Liver (tissue), 9 donors: ENCODE measurements around the gene SEMA6D. TPM values are rescaled to one million over a fixed set of nuclear protein-coding genes. Genes with fewer than 3 reads are reported as not detected.

Experiments used
- DNase-seq: peaks from one replicate; pipeline ENCODE4 v3.0.0-alpha.2; 2017; ENCODE audit warnings: low spot score
- H3K27ac ChIP-seq, 2 donors: one replicate each; pipeline ENCODE4 v1.7.0; 2013; ENCODE audit warnings: inconsistent platforms in 2 of 2, low read length in 2 of 2, control low read depth in 1 of 2, low read depth in 1 of 2, mild to moderate bottlenecking in 1 of 2
- H3K27me3 ChIP-seq, 4 donors: one replicate each; pipeline versions ENCODE4 v1.6.1 to v1.7.0; 2013; ENCODE audit warnings: low read length in 3 of 4, inconsistent platforms in 1 of 4, mild to moderate bottlenecking in 1 of 4, moderate library complexity in 1 of 4; ENCODE audit not compliant: control insufficient read depth in 4 of 4, insufficient read depth in 4 of 4
- H3K36me3 ChIP-seq, 4 donors: one replicate each; pipeline versions ENCODE4 v1.6.1 to v1.7.0; 2013; ENCODE audit warnings: low read length in 3 of 4, mild to moderate bottlenecking in 3 of 4, low read depth in 1 of 4, moderate library complexity in 1 of 4; ENCODE audit not compliant: control insufficient read depth in 4 of 4, insufficient read depth in 3 of 4
- H3K4me1 ChIP-seq, 4 donors: one replicate each; pipeline versions ENCODE4 v1.6.1 to v1.7.0; 2013; ENCODE audit warnings: low read length in 3 of 4, mild to moderate bottlenecking in 3 of 4, moderate library complexity in 1 of 4; ENCODE audit not compliant: control insufficient read depth in 4 of 4, insufficient read depth in 4 of 4
- H3K4me3 ChIP-seq, 3 donors: one replicate each; pipeline versions ENCODE4 v1.6.1 to v1.7.0; 2013; ENCODE audit warnings: low read length in 3 of 3, control low read depth in 1 of 3, low read depth in 1 of 3, mild to moderate bottlenecking in 1 of 3
- H3K9ac ChIP-seq, 2 donors: one replicate each; pipeline ENCODE4 v1.7.0; 2013; ENCODE audit warnings: low read length in 2 of 2, mild to moderate bottlenecking in 2 of 2, moderate library complexity in 2 of 2, control low read depth in 1 of 2, low read depth in 1 of 2
- H3K9me3 ChIP-seq, 4 donors: one replicate each; pipeline versions ENCODE4 v1.6.1 to v1.7.0; 2013; ENCODE audit warnings: low read length in 3 of 4; ENCODE audit not compliant: control insufficient read depth in 4 of 4
- EGR1 ChIP-seq, 2 donors: IDR thresholded peaks; 2 replicates each; pipeline ENCODE4 v1.6.1; 2016 to 2018; ENCODE audit warnings: antibody characterized with exemption in 2 of 2, low read depth in 2 of 2
- FOXA1 ChIP-seq: IDR thresholded peaks from 2 replicates; pipeline ENCODE4 v1.6.1; 2016; ENCODE audit warnings: antibody characterized with exemption
- GABPA ChIP-seq, 2 donors: IDR thresholded peaks in 1 of 2; conservative IDR thresholded peaks in 1 of 2; 2 replicates each; pipeline ENCODE4 v1.6.1; 2016; ENCODE audit warnings: antibody characterized with exemption in 2 of 2, mild to moderate bottlenecking in 1 of 2, moderate library complexity in 1 of 2
- HNF4A ChIP-seq, 2 donors: conservative IDR thresholded peaks; 2 replicates each; pipeline ENCODE4 v1.6.1; 2016; ENCODE audit warnings: antibody characterized with exemption in 2 of 2, mild to moderate bottlenecking in 2 of 2
- HNF4G ChIP-seq: IDR thresholded peaks from 2 replicates; pipeline ENCODE4 v1.6.1; 2016; ENCODE audit warnings: antibody characterized with exemption
- JUND ChIP-seq, 2 donors: IDR thresholded peaks; 2 replicates each; pipeline ENCODE4 v1.6.1; 2016; ENCODE audit warnings: antibody characterized with exemption in 2 of 2
- NR2F2 ChIP-seq: IDR thresholded peaks from 2 replicates; pipeline ENCODE4 v1.6.1; 2016; ENCODE audit warnings: antibody characterized with exemption
- RAD21 ChIP-seq, 2 donors: IDR thresholded peaks; 2 replicates each; pipeline ENCODE4 v1.6.1; 2016; ENCODE audit warnings: antibody characterized with exemption in 2 of 2, mild to moderate bottlenecking in 2 of 2
- RXRA ChIP-seq, 2 donors: IDR thresholded peaks; 2 replicates each; pipeline ENCODE4 v1.6.1; 2017 to 2018; ENCODE audit warnings: antibody characterized with exemption in 2 of 2, mild to moderate bottlenecking in 1 of 2
- SP1 ChIP-seq: IDR thresholded peaks from 2 replicates; pipeline ENCODE4 v1.6.1; 2018; ENCODE audit warnings: antibody characterized with exemption, mild to moderate bottlenecking
- TAF1 ChIP-seq: conservative IDR thresholded peaks from 2 replicates; pipeline ENCODE4 v1.6.1; 2016; ENCODE audit warnings: antibody characterized with exemption, mild to moderate bottlenecking
- YY1 ChIP-seq: IDR thresholded peaks from 2 replicates; pipeline ENCODE4 v1.6.1; 2016; ENCODE audit warnings: antibody characterized with exemption, mild to moderate bottlenecking
- WGBS: extraction: QIAGEN DNeasy Blood & Tissue Kit; methylation state at CpG from one replicate; pipeline ENCODE4 v1.1.7; 2013; 5-methylcytosine and 5-hydroxymethylcytosine counted together
- polyA plus RNA-seq, 2 donors: library from polyadenylated mRNA; stranded (reverse) in 1 of 2; unstranded in 1 of 2; fragments of 200-250 nt in 1 of 2; fragments of >200 nt in 1 of 2; fragmentation: Nextera tagmentation in 1 of 2; extraction: Ambion mirVana in 1 of 2; gene quantifications; one replicate each; pipeline versions ENCODE4 v1.2.1 to v1.2.3, GENCODE V29; 2013 to 2015
- total RNA-seq, 2 donors: library from RNA; depleted of rRNA; stranded (reverse); fragments of >200 nt; gene quantifications; one replicate each; pipeline ENCODE4 v1.2.3, GENCODE V29; 2014
- TF ChIP-seq, protein P1 (sequence below): fragments of 150-350 bp; IDR thresholded peaks from 2 replicates; pipeline ENCODE4 v1.5.1; 2017; ENCODE audit warnings: improper control_type of control experiment, low read depth, low read length; ENCODE audit not compliant: missing input control
- TF ChIP-seq, protein P2 (sequence below): IDR thresholded peaks from 2 replicates; pipeline ENCODE4 v1.6.1; 2016; ENCODE audit warnings: antibody characterized with exemption
- TF ChIP-seq, protein P3 (sequence below): IDR thresholded peaks from 2 replicates; pipeline ENCODE4 v1.6.1; 2016; ENCODE audit warnings: antibody characterized with exemption
- TF ChIP-seq, protein P4 (sequence below): IDR thresholded peaks from 2 replicates; pipeline ENCODE4 v1.6.1; 2016; ENCODE audit warnings: antibody characterized with exemption, mild to moderate bottlenecking
- TF ChIP-seq, protein P5 (sequence below): IDR thresholded peaks from 2 replicates; pipeline ENCODE4 v1.6.1; 2016; ENCODE audit warnings: antibody characterized with exemption
- donor health status: healthy.
- donor health status: healthy.
- donor health status: healthy.
- donor health status: healthy.
- donor health status: healthy.

Gene SEMA6D
- total and polyA plus RNA-seq, 4 donors: 1.0 to 4.5 (median 3.1) TPM

DNA sequence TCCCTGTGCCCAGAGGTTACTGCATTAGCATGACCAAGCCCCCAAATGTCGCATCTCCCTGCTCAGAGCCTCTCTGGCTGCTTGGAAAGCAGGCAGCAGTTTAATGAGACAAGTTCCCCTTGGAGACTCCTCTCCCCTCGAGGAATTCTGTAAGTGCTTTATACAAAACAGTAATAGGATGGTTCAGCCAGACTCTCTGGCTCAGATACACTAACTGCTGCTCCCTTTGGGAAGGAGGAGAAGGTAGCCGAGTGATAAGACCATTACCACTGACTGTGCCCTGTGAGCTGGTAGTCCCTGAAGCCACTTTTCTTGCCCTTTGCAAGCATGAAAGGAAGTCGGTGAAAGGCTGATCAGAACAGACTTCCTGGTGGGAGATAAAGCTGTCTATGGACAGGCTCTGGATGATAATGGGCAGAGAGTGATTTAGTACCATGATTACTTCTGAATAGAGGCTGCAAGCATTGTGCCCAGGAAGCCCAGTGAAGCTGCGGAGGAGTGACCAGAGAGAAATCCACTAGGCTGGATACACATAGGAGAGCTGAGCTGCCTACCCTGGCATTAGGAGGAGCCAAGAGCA is 100.8 kb downstream of the SEMA6D start:
- WGBS: 51% methylated on average over 5 of the region's 5 CpGs
- Histone ChIP-seq H3K4me1 (no peaks in the 10 kb centered on the region), H3K9me3 (no peaks in the 10 kb centered on the region), H3K36me3 (no peaks in the 10 kb centered on the region), H3K9ac (no peak overlapping the region), H3K27me3 (peaks cover 0 to 9% (median 2%) of the 10 kb centered on the region in 4 donors), H3K27ac (no peak overlapping the region), H3K4me3 (no peak overlapping the region)
- TF ChIP-seq, protein P1, sequence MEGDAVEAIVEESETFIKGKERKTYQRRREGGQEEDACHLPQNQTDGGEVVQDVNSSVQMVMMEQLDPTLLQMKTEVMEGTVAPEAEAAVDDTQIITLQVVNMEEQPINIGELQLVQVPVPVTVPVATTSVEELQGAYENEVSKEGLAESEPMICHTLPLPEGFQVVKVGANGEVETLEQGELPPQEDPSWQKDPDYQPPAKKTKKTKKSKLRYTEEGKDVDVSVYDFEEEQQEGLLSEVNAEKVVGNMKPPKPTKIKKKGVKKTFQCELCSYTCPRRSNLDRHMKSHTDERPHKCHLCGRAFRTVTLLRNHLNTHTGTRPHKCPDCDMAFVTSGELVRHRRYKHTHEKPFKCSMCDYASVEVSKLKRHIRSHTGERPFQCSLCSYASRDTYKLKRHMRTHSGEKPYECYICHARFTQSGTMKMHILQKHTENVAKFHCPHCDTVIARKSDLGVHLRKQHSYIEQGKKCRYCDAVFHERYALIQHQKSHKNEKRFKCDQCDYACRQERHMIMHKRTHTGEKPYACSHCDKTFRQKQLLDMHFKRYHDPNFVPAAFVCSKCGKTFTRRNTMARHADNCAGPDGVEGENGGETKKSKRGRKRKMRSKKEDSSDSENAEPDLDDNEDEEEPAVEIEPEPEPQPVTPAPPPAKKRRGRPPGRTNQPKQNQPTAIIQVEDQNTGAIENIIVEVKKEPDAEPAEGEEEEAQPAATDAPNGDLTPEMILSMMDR: no peak
- no peak for TF ChIP-seq NR2F2
- TF ChIP-seq, protein P2, sequence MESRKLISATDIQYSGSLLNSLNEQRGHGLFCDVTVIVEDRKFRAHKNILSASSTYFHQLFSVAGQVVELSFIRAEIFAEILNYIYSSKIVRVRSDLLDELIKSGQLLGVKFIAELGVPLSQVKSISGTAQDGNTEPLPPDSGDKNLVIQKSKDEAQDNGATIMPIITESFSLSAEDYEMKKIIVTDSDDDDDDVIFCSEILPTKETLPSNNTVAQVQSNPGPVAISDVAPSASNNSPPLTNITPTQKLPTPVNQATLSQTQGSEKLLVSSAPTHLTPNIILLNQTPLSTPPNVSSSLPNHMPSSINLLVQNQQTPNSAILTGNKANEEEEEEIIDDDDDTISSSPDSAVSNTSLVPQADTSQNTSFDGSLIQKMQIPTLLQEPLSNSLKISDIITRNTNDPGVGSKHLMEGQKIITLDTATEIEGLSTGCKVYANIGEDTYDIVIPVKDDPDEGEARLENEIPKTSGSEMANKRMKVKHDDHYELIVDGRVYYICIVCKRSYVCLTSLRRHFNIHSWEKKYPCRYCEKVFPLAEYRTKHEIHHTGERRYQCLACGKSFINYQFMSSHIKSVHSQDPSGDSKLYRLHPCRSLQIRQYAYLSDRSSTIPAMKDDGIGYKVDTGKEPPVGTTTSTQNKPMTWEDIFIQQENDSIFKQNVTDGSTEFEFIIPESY: no peak
- TF ChIP-seq, protein P3, sequence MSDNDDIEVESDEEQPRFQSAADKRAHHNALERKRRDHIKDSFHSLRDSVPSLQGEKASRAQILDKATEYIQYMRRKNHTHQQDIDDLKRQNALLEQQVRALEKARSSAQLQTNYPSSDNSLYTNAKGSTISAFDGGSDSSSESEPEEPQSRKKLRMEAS: no peak
- no peak for TF ChIP-seq GABPA (IDR thresholded peaks at IDR 0.05 in 1 of 2, conservative IDR thresholded peaks at IDR 0.05 in 1 of 2)
- no peak for TF ChIP-seq HNF4A (conservative IDR thresholded peaks at IDR 0.05)
- no peak for TF ChIP-seq EGR1 (IDR thresholded peaks at IDR 0.05; ENCODE audit: low read depth in 2 of 2)
- no peak for TF ChIP-seq YY1
- no peak for TF ChIP-seq JUND (IDR thresholded peaks at IDR 0.05)
- TF ChIP-seq FOXA1: no peak
- TF ChIP-seq HNF4G: no peak
- TF ChIP-seq TAF1: no peak
- no peak for TF ChIP-seq RXRA (IDR thresholded peaks at IDR 0.05)
- TF ChIP-seq, protein P4, sequence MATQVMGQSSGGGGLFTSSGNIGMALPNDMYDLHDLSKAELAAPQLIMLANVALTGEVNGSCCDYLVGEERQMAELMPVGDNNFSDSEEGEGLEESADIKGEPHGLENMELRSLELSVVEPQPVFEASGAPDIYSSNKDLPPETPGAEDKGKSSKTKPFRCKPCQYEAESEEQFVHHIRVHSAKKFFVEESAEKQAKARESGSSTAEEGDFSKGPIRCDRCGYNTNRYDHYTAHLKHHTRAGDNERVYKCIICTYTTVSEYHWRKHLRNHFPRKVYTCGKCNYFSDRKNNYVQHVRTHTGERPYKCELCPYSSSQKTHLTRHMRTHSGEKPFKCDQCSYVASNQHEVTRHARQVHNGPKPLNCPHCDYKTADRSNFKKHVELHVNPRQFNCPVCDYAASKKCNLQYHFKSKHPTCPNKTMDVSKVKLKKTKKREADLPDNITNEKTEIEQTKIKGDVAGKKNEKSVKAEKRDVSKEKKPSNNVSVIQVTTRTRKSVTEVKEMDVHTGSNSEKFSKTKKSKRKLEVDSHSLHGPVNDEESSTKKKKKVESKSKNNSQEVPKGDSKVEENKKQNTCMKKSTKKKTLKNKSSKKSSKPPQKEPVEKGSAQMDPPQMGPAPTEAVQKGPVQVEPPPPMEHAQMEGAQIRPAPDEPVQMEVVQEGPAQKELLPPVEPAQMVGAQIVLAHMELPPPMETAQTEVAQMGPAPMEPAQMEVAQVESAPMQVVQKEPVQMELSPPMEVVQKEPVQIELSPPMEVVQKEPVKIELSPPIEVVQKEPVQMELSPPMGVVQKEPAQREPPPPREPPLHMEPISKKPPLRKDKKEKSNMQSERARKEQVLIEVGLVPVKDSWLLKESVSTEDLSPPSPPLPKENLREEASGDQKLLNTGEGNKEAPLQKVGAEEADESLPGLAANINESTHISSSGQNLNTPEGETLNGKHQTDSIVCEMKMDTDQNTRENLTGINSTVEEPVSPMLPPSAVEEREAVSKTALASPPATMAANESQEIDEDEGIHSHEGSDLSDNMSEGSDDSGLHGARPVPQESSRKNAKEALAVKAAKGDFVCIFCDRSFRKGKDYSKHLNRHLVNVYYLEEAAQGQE: no peak
- TF ChIP-seq SP1: no peak
- no peak for TF ChIP-seq RAD21 (IDR thresholded peaks at IDR 0.05)
- TF ChIP-seq, protein P5, sequence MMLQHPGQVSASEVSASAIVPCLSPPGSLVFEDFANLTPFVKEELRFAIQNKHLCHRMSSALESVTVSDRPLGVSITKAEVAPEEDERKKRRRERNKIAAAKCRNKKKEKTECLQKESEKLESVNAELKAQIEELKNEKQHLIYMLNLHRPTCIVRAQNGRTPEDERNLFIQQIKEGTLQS: no peak
- DNase-seq: no peak
